H1 (cell line): Measurements from ENCODE around the gene DLG5. TPM values are rescaled to one million over a fixed set of nuclear protein-coding genes. Genes with fewer than 3 reads are reported as not detected.

Experiments
- SIN3A ChIP-seq, 2 experiments: IDR thresholded peaks in 1 of 2; conservative IDR thresholded peaks in 1 of 2; 2 replicates each; pipeline ENCODE4 v1.6.1; 2011 to 2012; ENCODE audit warnings: low read length in 2 of 2, improper control_type of control experiment in 1 of 2, low read depth in 1 of 2, mild to moderate bottlenecking in 1 of 2
- SRF ChIP-seq: IDR thresholded peaks from 2 replicates; pipeline ENCODE4 v1.6.1; 2011; ENCODE audit warnings: mild to moderate bottlenecking, low read depth, low read length, moderate library complexity
- TAF1 ChIP-seq: IDR thresholded peaks from 2 replicates; pipeline ENCODE4 v1.6.1; 2011; ENCODE audit warnings: mild to moderate bottlenecking, low read depth, low read length
- polyA plus RNA-seq, 7 experiments: library from polyadenylated mRNA; depleted of rRNA in 3 of 7; stranded (reverse) in 5 of 7; unstranded in 2 of 7; fragments of >200 nt in 5 of 7; fragments of 200-250 nt in 2 of 7; gene quantifications; 1 replicate in 5 of 7; 2 replicates in 1 of 7; 4 replicates in 1 of 7; pipeline versions ENCODE4 v1.2.1 to v1.2.3, GENCODE V29; 2011 to 2013; ENCODE audit warnings: missing spikeins in 2 of 7, mixed read lengths in 2 of 7
- total RNA-seq: library from RNA; stranded (reverse); fragmentation: NEBNext Ultra II Directional; extraction: Animal tissue kit (Norgen Biotek cat#: 25700); gene quantifications from 2 replicates; pipeline ENCODE4 v1.2.1, GENCODE V29; 2021
- TF ChIP-seq, protein P1 (sequence below): fragments of 300-600 bp; sonication (generic); IDR thresholded peaks from 2 replicates; pipeline ENCODE4 v1.7.1; 2012; ENCODE audit warnings: low read length, moderate library complexity, mild to moderate bottlenecking, inconsistent platforms; ENCODE audit not compliant: insufficient replicate concordance
- TF ChIP-seq, protein P2 (sequence below), 3 experiments: IDR thresholded peaks; 1 replicate in 2 of 3; 2 replicates in 1 of 3; pipeline versions ENCODE4 v1.5.1 to v1.6.1; 2011; ENCODE audit warnings: low read length in 3 of 3, mild to moderate bottlenecking in 3 of 3, inconsistent platforms in 2 of 3, low read depth in 1 of 3, moderate library complexity in 1 of 3; ENCODE audit not compliant: insufficient read depth in 1 of 3; ENCODE audit errors: control extremely low read depth in 1 of 3
- TF ChIP-seq, protein P3 (sequence below): IDR thresholded peaks from 2 replicates; pipeline ENCODE4 v1.6.1; 2011; ENCODE audit warnings: low read length, improper control_type of control experiment

DLG5 gene
- total and polyA plus RNA-seq, 2 of the 8 experiments (the other 6 are each of a cell fraction or from before 2014, with no cell fraction given): 15.6 to 71.4 TPM

DNA sequence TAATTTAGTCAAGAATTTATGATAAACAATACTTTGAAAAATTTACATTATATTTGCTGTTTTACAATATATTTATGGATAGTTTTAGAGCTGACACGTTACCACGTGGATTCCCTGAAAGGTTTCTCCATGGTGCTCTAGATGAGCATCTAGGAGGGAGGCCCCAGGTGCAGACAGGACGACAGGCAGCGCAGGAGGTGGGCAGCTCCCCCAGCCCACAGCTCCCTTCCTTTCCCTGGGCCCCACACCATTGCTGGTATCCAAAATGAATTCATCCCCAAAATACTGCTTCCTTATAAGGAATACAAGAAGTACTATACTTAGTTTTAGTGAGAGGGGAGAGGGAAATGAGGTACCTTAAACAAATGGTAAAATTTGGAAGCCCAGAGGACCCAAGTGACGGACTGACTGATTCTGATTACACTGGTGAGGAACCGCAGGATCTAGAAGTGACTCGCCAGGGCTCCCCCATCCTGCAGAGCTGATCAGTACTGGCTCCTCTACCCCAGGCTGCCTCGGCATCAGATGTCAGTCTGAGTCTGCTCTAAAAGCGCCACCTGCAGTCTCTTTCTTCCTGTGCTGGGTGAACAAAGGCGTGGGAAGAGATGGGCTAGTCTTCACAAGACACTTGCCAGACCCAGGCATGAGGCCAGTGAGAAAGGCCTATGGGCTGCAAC, 89.2 kb downstream of the DLG5 start (continued):
- TF ChIP-seq, protein P1, sequence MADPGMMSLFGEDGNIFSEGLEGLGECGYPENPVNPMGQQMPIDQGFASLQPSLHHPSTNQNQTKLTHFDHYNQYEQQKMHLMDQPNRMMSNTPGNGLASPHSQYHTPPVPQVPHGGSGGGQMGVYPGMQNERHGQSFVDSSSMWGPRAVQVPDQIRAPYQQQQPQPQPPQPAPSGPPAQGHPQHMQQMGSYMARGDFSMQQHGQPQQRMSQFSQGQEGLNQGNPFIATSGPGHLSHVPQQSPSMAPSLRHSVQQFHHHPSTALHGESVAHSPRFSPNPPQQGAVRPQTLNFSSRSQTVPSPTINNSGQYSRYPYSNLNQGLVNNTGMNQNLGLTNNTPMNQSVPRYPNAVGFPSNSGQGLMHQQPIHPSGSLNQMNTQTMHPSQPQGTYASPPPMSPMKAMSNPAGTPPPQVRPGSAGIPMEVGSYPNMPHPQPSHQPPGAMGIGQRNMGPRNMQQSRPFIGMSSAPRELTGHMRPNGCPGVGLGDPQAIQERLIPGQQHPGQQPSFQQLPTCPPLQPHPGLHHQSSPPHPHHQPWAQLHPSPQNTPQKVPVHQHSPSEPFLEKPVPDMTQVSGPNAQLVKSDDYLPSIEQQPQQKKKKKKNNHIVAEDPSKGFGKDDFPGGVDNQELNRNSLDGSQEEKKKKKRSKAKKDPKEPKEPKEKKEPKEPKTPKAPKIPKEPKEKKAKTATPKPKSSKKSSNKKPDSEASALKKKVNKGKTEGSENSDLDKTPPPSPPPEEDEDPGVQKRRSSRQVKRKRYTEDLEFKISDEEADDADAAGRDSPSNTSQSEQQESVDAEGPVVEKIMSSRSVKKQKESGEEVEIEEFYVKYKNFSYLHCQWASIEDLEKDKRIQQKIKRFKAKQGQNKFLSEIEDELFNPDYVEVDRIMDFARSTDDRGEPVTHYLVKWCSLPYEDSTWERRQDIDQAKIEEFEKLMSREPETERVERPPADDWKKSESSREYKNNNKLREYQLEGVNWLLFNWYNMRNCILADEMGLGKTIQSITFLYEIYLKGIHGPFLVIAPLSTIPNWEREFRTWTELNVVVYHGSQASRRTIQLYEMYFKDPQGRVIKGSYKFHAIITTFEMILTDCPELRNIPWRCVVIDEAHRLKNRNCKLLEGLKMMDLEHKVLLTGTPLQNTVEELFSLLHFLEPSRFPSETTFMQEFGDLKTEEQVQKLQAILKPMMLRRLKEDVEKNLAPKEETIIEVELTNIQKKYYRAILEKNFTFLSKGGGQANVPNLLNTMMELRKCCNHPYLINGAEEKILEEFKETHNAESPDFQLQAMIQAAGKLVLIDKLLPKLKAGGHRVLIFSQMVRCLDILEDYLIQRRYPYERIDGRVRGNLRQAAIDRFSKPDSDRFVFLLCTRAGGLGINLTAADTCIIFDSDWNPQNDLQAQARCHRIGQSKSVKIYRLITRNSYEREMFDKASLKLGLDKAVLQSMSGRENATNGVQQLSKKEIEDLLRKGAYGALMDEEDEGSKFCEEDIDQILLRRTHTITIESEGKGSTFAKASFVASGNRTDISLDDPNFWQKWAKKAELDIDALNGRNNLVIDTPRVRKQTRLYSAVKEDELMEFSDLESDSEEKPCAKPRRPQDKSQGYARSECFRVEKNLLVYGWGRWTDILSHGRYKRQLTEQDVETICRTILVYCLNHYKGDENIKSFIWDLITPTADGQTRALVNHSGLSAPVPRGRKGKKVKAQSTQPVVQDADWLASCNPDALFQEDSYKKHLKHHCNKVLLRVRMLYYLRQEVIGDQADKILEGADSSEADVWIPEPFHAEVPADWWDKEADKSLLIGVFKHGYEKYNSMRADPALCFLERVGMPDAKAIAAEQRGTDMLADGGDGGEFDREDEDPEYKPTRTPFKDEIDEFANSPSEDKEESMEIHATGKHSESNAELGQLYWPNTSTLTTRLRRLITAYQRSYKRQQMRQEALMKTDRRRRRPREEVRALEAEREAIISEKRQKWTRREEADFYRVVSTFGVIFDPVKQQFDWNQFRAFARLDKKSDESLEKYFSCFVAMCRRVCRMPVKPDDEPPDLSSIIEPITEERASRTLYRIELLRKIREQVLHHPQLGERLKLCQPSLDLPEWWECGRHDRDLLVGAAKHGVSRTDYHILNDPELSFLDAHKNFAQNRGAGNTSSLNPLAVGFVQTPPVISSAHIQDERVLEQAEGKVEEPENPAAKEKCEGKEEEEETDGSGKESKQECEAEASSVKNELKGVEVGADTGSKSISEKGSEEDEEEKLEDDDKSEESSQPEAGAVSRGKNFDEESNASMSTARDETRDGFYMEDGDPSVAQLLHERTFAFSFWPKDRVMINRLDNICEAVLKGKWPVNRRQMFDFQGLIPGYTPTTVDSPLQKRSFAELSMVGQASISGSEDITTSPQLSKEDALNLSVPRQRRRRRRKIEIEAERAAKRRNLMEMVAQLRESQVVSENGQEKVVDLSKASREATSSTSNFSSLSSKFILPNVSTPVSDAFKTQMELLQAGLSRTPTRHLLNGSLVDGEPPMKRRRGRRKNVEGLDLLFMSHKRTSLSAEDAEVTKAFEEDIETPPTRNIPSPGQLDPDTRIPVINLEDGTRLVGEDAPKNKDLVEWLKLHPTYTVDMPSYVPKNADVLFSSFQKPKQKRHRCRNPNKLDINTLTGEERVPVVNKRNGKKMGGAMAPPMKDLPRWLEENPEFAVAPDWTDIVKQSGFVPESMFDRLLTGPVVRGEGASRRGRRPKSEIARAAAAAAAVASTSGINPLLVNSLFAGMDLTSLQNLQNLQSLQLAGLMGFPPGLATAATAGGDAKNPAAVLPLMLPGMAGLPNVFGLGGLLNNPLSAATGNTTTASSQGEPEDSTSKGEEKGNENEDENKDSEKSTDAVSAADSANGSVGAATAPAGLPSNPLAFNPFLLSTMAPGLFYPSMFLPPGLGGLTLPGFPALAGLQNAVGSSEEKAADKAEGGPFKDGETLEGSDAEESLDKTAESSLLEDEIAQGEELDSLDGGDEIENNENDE: no peak
- TF ChIP-seq, protein P2, sequence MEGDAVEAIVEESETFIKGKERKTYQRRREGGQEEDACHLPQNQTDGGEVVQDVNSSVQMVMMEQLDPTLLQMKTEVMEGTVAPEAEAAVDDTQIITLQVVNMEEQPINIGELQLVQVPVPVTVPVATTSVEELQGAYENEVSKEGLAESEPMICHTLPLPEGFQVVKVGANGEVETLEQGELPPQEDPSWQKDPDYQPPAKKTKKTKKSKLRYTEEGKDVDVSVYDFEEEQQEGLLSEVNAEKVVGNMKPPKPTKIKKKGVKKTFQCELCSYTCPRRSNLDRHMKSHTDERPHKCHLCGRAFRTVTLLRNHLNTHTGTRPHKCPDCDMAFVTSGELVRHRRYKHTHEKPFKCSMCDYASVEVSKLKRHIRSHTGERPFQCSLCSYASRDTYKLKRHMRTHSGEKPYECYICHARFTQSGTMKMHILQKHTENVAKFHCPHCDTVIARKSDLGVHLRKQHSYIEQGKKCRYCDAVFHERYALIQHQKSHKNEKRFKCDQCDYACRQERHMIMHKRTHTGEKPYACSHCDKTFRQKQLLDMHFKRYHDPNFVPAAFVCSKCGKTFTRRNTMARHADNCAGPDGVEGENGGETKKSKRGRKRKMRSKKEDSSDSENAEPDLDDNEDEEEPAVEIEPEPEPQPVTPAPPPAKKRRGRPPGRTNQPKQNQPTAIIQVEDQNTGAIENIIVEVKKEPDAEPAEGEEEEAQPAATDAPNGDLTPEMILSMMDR (IDR thresholded peaks at IDR 0.05; ENCODE audit: control extremely low read depth in 1 of 3, insufficient read depth in 1 of 3, low read depth in 1 of 3, low read length in 3 of 3): peak; percentile 47 to 69 (median 64)
- TF ChIP-seq, protein P3, sequence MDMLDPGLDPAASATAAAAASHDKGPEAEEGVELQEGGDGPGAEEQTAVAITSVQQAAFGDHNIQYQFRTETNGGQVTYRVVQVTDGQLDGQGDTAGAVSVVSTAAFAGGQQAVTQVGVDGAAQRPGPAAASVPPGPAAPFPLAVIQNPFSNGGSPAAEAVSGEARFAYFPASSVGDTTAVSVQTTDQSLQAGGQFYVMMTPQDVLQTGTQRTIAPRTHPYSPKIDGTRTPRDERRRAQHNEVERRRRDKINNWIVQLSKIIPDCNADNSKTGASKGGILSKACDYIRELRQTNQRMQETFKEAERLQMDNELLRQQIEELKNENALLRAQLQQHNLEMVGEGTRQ: no peak
- TF ChIP-seq SRF: no peak
- TF ChIP-seq TAF1: no peak
- 0 out of 4 replicates have a peak, but pooled peaks of 1 of the 2 experiments have one; percentile 62 for TF ChIP-seq SIN3A (conservative IDR thresholded peaks at IDR 0.05 in 1 of 2, IDR thresholded peaks at IDR 0.05 in 1 of 2; ENCODE audit: low read depth in 1 of 2, low read length in 2 of 2)
